NCI-H2107 treated with DMSO at 0.1 percent for 48 hours (cell line): ENCODE measurements around the gene CTTNBP2.

Experiments used
- DNase-seq: peaks from one replicate; lab custom pipeline; 2025; ENCODE audit not compliant: unreplicated experiment; lab: John Stamatoyannopoulos, UW

CTTNBP2 gene

GRCh38 chr7:117824592-117824991 is 48.6 kb downstream of the CTTNBP2 start:
- DNase-seq, result no peak

- DNase-seq, result no peak
Measured at GRCh38 chr7:117819558-117819957, 53.7 kb downstream of the CTTNBP2 start.

- DNase-seq, result no peak
Measured at GRCh38 chr7:117818232-117818631, 55.0 kb downstream of the CTTNBP2 start.

GRCh38 chr7:117816727-117817126 is 56.5 kb downstream of the CTTNBP2 start:
- no peak for DNase-seq

- DNase-seq, result no peak
Measured at GRCh38 chr7:117811696-117812095, 61.5 kb downstream of the CTTNBP2 start.

GRCh38 chr7:117810642-117811512 is 62.4 kb downstream of the CTTNBP2 start:
- DNase-seq, result no peak

- no peak for DNase-seq
Measured at GRCh38 chr7:117809958-117810357, 63.3 kb downstream of the CTTNBP2 start.

- no peak for DNase-seq
Measured at GRCh38 chr7:117808910-117809705, 64.1 kb downstream of the CTTNBP2 start.

- no peak for DNase-seq
Measured at GRCh38 chr7:117808341-117808757, 64.9 kb downstream of the CTTNBP2 start.

- DNase-seq, result no peak
Measured at GRCh38 chr7:117807676-117808075, 65.6 kb downstream of the CTTNBP2 start.

- no peak for DNase-seq
Measured at GRCh38 chr7:117806011-117806410, 67.2 kb downstream of the CTTNBP2 start.

- DNase-seq, result no peak
Measured at GRCh38 chr7:117805241-117805640, 68.0 kb downstream of the CTTNBP2 start.

- no peak for DNase-seq
Measured at GRCh38 chr7:117803476-117803875, 69.8 kb downstream of the CTTNBP2 start.

GRCh38 chr7:117802660-117803059 is 70.6 kb downstream of the CTTNBP2 start:
- no peak for DNase-seq

- DNase-seq, result no peak
Measured at GRCh38 chr7:117800841-117801240, 72.4 kb downstream of the CTTNBP2 start.

- no peak for DNase-seq
Measured at GRCh38 chr7:117800406-117800805, 72.8 kb downstream of the CTTNBP2 start.

GRCh38 chr7:117796889-117797288 is 76.4 kb downstream of the CTTNBP2 start:
- DNase-seq, result no peak

GRCh38 chr7:117793976-117794375 is 79.3 kb downstream of the CTTNBP2 start:
- no peak for DNase-seq

- DNase-seq, result no peak
Measured at GRCh38 chr7:117793521-117793920, 79.7 kb downstream of the CTTNBP2 start.

GRCh38 chr7:117791877-117792780 is 81.1 kb downstream of the CTTNBP2 start:
- DNase-seq, result no peak

- DNase-seq, result no peak
Measured at GRCh38 chr7:117790731-117791130, 82.5 kb downstream of the CTTNBP2 start.
